HG03354 (cell line): ENCODE results near the gene HLA-DPA1.
A peak's percentile ranks its signal among the peaks of the same experiment; 100 is the strongest.
"Not testable (repeated sequence)": the region's sequence is repeated elsewhere in the genome, so short reads cannot be mapped to it uniquely, and the experiment has no call there.

Experiments
- ATAC-seq: cut with Tn5 transposase; IDR thresholded peaks from one replicate; pipeline ENCODE4 v1.9.1; 2021; ENCODE audit warnings: mild to moderate bottlenecking; ENCODE audit not compliant: unreplicated experiment, poor library complexity, severe bottlenecking

The HLA-DPA1 gene

GRCh38 chr6:33073431-33073871, at the start of gene HLA-DPA1:
TSS of gene HLA-DPA1 (minus strand) at chr6:33073649.
- ATAC-seq = peak; percentile 75

DNA sequence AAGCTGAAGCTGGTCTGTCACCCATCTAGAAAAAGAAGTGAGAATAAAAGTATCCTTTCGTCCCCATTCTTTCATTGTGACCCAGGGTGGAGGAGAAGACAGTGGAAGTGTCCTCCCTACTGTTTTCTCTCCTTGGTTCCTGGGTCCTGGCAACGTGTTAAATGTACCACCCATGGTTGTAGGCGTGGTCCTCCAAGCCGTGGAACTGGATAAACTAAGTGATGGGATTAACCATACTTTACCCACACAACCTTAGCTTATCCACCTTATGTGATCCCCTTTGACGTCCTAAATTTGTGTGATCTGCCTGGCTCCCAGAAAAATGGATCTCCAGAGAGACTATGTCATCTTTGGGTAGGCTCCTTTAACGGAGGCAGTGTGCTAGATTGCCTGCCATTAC, 49.7 kb upstream of the HLA-DPA1 start:
- no peak for ATAC-seq

DNA sequence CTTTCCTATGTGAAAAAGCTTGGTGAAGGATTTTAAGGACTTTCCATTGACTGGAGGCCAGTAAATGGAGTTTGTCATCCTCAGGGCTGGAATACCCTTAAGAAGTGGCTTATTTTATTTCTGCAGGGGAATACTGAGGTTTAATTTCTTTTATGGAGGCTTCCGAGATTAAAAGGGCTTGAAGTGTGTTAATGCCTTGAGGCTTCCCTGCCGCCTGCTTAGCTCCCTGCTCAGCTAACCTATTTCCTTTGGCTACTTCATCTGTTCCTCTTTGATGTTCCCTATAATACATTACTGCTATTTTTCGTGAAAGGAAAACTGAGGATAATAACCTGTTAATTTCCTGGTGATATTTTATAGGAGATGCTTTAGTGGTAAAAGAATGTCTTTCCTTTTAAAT, 46.6 kb upstream of the HLA-DPA1 start:
- no peak for ATAC-seq

- no peak for ATAC-seq
These were observed 45.2 kb upstream of the HLA-DPA1 start for GRCh38 chr6:33118525-33119123.

DNA sequence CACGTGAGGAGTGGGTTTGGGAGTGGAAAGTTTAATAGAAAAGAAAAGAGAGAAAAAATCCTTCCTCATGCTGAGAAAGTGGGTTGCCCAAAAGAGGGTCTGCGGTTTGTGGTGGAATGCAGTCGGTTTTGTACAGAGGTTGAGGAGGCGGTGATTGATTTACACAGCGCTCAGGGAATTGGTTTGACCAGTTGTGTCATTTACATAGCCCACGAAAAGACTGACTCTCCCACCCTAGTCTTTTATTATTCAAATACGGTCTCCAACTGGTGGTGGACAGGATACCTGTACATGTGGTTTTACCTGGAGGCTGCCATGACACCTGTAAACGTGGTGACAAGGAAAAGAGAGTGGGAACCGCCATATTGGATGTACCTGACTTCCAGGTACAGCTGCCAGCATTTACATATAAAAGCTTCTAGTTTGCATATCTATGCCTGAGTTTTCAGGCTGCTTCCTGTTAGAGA, 44.4 kb upstream of the HLA-DPA1 start:
- ATAC-seq = no peak

DNA sequence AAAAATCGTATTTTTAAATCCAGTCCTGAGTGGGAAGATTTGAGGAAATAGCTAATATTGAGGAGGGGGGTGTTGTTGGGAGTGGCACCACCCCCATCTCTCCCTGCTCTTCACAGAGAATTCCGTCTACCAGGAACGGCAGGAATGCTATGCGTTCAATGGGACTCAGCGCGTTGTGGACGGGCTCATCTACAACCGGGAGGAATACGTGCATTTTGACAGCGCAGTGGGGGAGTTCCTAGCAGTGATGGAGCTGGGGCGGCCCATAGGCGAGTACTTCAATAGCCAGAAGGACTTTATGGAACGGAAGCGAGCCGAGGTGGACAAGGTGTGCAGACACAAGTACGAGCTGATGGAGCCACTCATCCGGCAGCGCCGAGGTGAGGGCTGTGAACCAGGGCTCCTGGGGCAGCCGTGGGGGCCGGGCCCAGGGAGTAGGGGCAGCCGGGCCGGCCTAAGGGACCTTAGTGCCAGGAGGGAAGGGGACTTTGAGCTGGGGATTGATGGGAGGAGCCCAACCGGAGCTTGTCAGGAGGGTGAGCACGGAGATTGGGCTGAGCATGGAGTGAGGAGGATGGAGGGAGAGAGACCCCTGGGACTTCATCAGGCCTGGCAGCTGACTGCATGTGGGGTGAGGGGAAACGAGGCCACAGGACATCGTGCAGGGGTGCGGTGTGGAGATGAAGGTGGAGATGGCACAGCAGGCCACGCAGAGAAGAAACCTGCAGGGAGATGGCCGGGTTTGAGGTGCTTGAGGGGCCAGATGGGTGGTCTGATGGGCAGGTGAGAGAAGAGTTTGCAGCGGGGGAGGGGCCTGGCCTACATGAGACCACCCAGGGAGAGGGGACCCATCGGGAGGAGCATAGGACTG, 43.6 kb upstream of the HLA-DPA1 start:
- ATAC-seq = no peak

GRCh38 chr6:33116417-33116816, 43.0 kb upstream of the HLA-DPA1 start:
- no peak for ATAC-seq

DNA sequence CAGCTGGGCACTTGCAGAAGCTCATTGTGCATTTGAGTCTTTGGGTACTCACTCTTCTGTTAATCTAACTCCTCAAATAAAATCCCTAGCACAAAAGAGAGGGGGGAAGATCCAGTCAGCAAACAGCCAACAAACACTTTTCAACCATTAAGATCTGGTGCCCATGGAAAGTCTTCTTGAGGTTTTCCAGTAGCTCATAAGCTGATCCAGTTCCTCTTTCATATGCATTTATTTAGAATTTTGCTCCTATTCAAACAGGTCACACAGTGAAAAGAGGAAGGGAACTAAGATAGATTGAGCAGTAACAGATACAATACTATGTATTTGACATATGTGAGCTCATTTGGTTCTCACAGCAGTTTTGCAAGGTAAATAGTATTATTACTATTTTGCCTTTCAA, 41.0 kb upstream of the HLA-DPA1 start:
- ATAC-seq = no peak

GRCh38 chr6:33113755-33114154, 40.3 kb upstream of the HLA-DPA1 start:
- no peak for ATAC-seq

DNA sequence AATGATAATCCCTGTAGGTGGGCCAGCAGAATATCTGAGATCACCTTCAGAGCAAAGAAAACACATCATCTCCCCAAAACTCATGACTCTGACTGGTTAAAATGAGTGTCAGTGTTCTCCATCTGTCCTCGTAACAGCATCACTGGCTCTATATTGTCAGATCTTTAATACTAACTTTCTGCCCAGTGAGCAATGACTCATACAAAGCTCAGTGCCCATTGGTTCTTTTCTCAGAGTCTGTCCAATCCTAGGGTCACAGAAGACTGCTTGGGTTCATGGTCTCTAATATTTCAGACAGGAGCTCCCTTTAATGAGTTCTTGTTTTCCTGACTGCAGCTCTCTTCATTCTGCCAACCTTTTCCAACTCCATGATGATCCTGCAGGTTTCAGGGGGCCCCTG, 38.7 kb upstream of the HLA-DPA1 start:
- peak; percentile 89 for ATAC-seq

DNA sequence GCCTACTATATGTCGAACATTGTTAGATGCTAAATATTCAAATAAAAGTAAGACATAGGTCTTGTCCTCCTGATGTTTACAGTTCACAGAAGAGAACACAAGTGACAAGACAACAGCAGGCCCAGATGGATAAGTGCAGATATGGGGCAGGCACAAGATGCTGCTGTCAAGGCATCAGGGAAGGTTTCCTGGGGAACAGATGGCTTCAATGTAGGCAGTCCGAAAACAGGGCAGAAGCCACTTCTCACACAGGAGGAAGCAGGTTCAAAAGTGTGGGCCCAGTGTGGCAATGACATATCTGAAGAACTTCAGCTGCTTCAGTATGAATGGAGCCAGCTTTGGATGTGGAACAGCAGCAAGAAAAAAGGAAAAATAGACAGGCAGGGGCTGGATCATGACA, 34.9 kb upstream of the HLA-DPA1 start:
- no peak for ATAC-seq

DNA sequence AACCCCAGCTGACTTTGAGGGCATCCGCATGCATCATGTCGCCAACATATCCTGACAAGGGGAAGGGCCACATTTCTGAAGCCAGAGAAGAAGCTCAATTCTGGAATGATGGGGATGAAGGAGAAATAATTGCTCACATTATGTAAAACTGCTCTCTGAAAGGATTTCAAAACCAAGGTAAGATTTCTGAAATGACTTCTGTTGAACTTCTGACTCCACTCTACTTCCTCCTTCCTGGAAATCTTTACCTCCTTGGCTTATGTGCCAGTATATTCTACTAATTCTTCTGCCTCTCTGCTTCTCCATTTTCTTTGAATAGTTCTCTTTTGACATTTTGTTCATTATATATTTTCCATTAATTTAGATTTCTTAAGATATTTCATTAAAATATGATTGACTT, 34.2 kb upstream of the HLA-DPA1 start:
- ATAC-seq = no peak

DNA sequence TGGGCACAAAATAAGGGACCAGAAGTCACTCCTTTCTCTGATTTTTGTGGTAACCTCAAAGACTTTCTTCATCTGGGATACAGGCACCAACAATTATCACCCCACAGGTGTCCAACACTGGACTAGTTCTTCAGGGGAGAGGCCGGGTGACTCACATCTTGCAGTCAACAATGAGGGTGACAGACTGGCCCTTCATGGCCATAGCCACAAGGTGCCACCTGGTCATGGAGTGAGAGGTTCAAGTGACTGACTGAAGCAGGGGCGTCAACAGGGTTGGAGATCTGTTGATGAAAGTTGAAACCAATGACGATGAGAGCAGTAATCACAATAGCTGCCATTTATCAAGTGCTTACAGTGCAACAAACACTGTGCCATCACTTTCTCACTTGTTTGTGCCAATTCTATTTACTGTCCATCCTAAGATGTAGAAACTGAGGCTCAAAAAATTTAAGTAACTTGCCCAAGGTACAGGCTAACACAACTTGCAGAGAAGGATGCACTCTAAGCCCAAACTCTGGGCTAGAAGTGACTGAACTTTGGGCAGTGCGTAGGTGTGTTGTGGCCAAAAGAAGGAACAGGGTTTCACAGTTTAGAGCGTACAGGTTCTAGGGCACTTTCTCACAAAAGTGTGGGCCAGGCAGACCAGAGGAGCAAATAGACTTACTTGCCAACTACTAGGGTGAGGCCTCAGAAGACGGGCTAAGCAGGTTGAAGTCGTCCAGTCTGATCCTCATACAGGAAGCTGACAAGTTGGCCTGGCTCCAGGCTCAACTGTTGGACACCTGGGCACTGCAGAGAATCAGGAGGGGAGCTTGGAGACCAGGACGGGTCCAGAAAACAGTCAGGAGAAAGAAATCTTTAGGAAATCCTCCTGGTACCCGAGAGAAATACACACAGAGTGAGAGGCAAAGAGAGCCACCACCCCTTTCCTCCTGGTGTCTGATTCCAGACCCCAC, 32.7 kb upstream of the HLA-DPA1 start:
- ATAC-seq = no peak

GRCh38 chr6:33105386-33105785, 31.9 kb upstream of the HLA-DPA1 start:
- no peak for ATAC-seq

DNA sequence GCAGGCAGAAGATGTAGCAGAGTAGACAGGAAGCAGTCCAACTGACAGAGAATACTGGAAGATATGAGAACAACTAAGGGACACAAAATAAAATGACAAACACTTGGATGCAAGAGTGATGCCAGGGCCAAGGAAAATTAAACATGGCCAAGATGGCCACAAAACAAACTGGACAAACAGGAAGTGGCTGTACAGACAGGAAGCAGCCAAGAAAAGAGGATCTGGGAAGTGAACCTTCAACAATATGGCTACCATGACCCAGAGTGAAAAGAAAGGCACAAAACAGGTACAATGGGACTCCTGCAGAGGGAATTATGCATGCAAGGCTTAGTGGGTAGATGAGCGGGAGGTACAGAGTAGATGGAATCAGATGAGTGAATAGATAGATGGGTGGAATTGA, 31.4 kb upstream of the HLA-DPA1 start:
- ATAC-seq = no peak

- ATAC-seq = no peak
These were observed 30.3 kb upstream of the HLA-DPA1 start for GRCh38 chr6:33103776-33104175.

- ATAC-seq = not testable (repeated sequence)
These were observed 27.8 kb upstream of the HLA-DPA1 start for GRCh38 chr6:33101121-33101737.

DNA sequence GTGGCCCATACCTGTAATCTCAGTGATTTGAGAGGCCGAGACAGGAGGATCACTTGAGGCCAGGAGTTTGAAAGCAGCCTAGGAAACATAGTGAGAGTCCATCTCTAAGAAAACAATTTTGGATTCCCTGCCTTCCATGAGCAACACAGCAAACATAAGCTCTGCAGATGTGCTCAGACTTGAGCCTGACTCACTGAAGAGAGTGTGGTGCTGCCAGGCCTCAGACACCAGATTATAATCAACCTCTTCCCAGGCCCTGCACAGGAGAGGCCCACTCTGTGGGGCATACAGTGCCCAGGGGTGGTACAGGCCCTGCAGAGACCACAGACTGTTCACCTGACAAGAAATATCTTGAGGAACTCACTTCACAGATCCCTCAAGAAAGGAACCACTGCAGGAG, 22.2 kb upstream of the HLA-DPA1 start:
- no peak for ATAC-seq

GRCh38 chr6:33093855-33094254, 20.4 kb upstream of the HLA-DPA1 start:
- no peak for ATAC-seq

GRCh38 chr6:33092385-33092784, 18.9 kb upstream of the HLA-DPA1 start:
- no peak for ATAC-seq
